GM18868 (cell line): Measurements from ENCODE around the gene FBXO31.
A peak's percentile ranks its signal among the peaks of the same experiment; 100 is the strongest.

Source experiments
- ATAC-seq: cut with Tn5 transposase; IDR thresholded peaks from one replicate; pipeline ENCODE4 v1.9.1; 2021; ENCODE audit warnings: mild to moderate bottlenecking, moderate library complexity; ENCODE audit not compliant: unreplicated experiment

The FBXO31 gene

GRCh38 chr16:87383505-87384161, at the start of gene FBXO31:
Gene FBXO31, minus strand, starts transcription at chr16:87383776. Its CDS starts 32 bp downstream, at chr16:87383744.
- ATAC-seq, result peak; percentile 44

- no peak for ATAC-seq
Observed at GRCh38 chr16:87432330-87432915, 48.8 kb upstream of the FBXO31 start.

GRCh38 chr16:87431926-87432325, 48.4 kb upstream of the FBXO31 start:
- ATAC-seq, result no peak

GRCh38 chr16:87426423-87427215, 43.0 kb upstream of the FBXO31 start:
- ATAC-seq, result no peak

GRCh38 chr16:87425941-87426340, 42.4 kb upstream of the FBXO31 start:
- ATAC-seq, result no peak

GRCh38 chr16:87424266-87424665, 40.7 kb upstream of the FBXO31 start:
- ATAC-seq, result no peak

- no peak for ATAC-seq
Observed at GRCh38 chr16:87423429-87423828, 39.9 kb upstream of the FBXO31 start.

- ATAC-seq, result no peak
Observed at GRCh38 chr16:87422106-87422505, 38.5 kb upstream of the FBXO31 start.

- ATAC-seq, result no peak
Observed at GRCh38 chr16:87421003-87421912, 37.7 kb upstream of the FBXO31 start.

- ATAC-seq, result no peak
Observed at GRCh38 chr16:87420026-87421002, 36.7 kb upstream of the FBXO31 start.

- no peak for ATAC-seq
Observed at GRCh38 chr16:87418644-87419043, 35.1 kb upstream of the FBXO31 start.

- no peak for ATAC-seq
Observed at GRCh38 chr16:87418216-87418615, 34.6 kb upstream of the FBXO31 start.

GRCh38 chr16:87417528-87417910, 33.9 kb upstream of the FBXO31 start:
- no peak for ATAC-seq

GRCh38 chr16:87416826-87417527, 33.4 kb upstream of the FBXO31 start:
- ATAC-seq, result no peak

GRCh38 chr16:87415441-87415840, 31.9 kb upstream of the FBXO31 start:
- no peak for ATAC-seq

- ATAC-seq, result no peak
Observed at GRCh38 chr16:87414251-87414680, 30.7 kb upstream of the FBXO31 start.

- ATAC-seq, result no peak
Observed at GRCh38 chr16:87412996-87413421, 29.4 kb upstream of the FBXO31 start.

- ATAC-seq, result no peak
Observed at GRCh38 chr16:87412371-87412995, 28.9 kb upstream of the FBXO31 start.
